Mesenchymal stem cell (in vitro differentiated cells and primary cell): Measurements from ENCODE around the gene CNNM2.

Experiments used
- DNase-seq: peaks from one replicate; pipeline ENCODE4 v3.0.0-alpha.2; 2013
- H2AFZ ChIP-seq: one replicate; pipeline ENCODE4 v1.6.1; 2013; ENCODE audit warnings: low read depth, mild to moderate bottlenecking, control low read depth, inconsistent platforms, low read length, moderate library complexity
- H2AK5ac ChIP-seq: 2 replicates; pipeline ENCODE4 v1.6.1; 2013; ENCODE audit warnings: low read length, moderate library complexity, mild to moderate bottlenecking, inconsistent platforms; ENCODE audit not compliant: severe bottlenecking
- H2BK120ac ChIP-seq: one replicate; pipeline ENCODE4 v1.6.1; 2013; ENCODE audit warnings: low read depth, mild to moderate bottlenecking, inconsistent platforms, low read length, moderate library complexity
- H2BK12ac ChIP-seq, 2 experiments: one replicate each; pipeline ENCODE4 v1.6.1; 2013; ENCODE audit warnings: inconsistent platforms in 2 of 2, low read length in 2 of 2, mild to moderate bottlenecking in 2 of 2, moderate library complexity in 2 of 2, control low read depth in 1 of 2
- H2BK15ac ChIP-seq: one replicate; pipeline ENCODE4 v1.6.1; 2013; ENCODE audit warnings: mild to moderate bottlenecking, low read depth, inconsistent platforms; ENCODE audit not compliant: poor library complexity, severe bottlenecking
- H2BK5ac ChIP-seq: 2 replicates; pipeline ENCODE4 v1.6.1; 2013; ENCODE audit warnings: low read depth, mild to moderate bottlenecking, low read length, control low read depth, inconsistent platforms; ENCODE audit not compliant: poor library complexity, severe bottlenecking
- H3K14ac ChIP-seq, 2 experiments: one replicate each; pipeline ENCODE4 v1.6.1; 2013; ENCODE audit warnings: inconsistent platforms in 2 of 2, low read length in 2 of 2, control low read depth in 1 of 2, mild to moderate bottlenecking in 1 of 2, moderate library complexity in 1 of 2
- H3K18ac ChIP-seq, 2 experiments: one replicate each; pipeline ENCODE4 v1.6.1; 2013; ENCODE audit warnings: inconsistent platforms in 2 of 2, low read length in 2 of 2, control low read depth in 1 of 2, low read depth in 1 of 2, mild to moderate bottlenecking in 1 of 2
- H3K23ac ChIP-seq, 2 experiments: one replicate each; pipeline ENCODE4 v1.6.1; 2013; ENCODE audit warnings: inconsistent platforms in 2 of 2, low read length in 2 of 2, mild to moderate bottlenecking in 2 of 2, moderate library complexity in 2 of 2, control low read depth in 1 of 2
- H3K27ac ChIP-seq: 2 replicates; pipeline ENCODE4 v1.5.1; 2013; ENCODE audit warnings: mild to moderate bottlenecking, moderate library complexity, low read length, control low read depth, inconsistent platforms; ENCODE audit not compliant: poor library complexity, severe bottlenecking
- H3K27me3 ChIP-seq, 2 experiments: 2 replicates each; pipeline versions ENCODE4 v1.6.1 to v1.7.0; 2013; ENCODE audit warnings: low read length in 2 of 2, mild to moderate bottlenecking in 2 of 2, moderate library complexity in 2 of 2, control low read depth in 1 of 2, inconsistent platforms in 1 of 2; ENCODE audit not compliant: control insufficient read depth in 1 of 2, insufficient read depth in 1 of 2
- H3K36me3 ChIP-seq, 2 experiments: 2 replicates each; pipeline versions ENCODE4 v1.6.1 to v1.7.0; 2013; ENCODE audit warnings: low read length in 2 of 2, control low read depth in 1 of 2, inconsistent platforms in 1 of 2, low read depth in 1 of 2, mild to moderate bottlenecking in 1 of 2; ENCODE audit not compliant: insufficient read depth in 2 of 2, control insufficient read depth in 1 of 2
- H3K4ac ChIP-seq, 2 experiments: one replicate each; pipeline ENCODE4 v1.6.1; 2013; ENCODE audit warnings: inconsistent platforms in 2 of 2, low read length in 2 of 2, mild to moderate bottlenecking in 2 of 2, moderate library complexity in 2 of 2, control low read depth in 1 of 2, low read depth in 1 of 2
- H3K4me1 ChIP-seq: 2 replicates; pipeline ENCODE4 v1.6.1; 2013; ENCODE audit warnings: low read depth, low read length, control low read depth; ENCODE audit not compliant: control insufficient read depth, insufficient read depth
- H3K4me2 ChIP-seq: 2 replicates; pipeline ENCODE4 v1.6.1; 2013; ENCODE audit warnings: low read length, mild to moderate bottlenecking, inconsistent platforms; ENCODE audit not compliant: poor library complexity, severe bottlenecking
- H3K4me3 ChIP-seq, 2 experiments: 2 replicates each; pipeline versions ENCODE4 v1.5.1 to v1.7.0; 2013; ENCODE audit warnings: low read length in 2 of 2, mild to moderate bottlenecking in 2 of 2, control low read depth in 1 of 2, low read depth in 1 of 2; ENCODE audit not compliant: insufficient read depth in 1 of 2
- H3K79me1 ChIP-seq: replicated peaks from 2 replicates; pipeline ENCODE4 v1.6.1; 2013; ENCODE audit warnings: mild to moderate bottlenecking, control low read depth, low read length, inconsistent platforms; ENCODE audit not compliant: poor library complexity, severe bottlenecking
- H3K9ac ChIP-seq: 2 replicates; pipeline ENCODE4 v1.7.0; 2013; ENCODE audit warnings: mild to moderate bottlenecking, low read length, moderate library complexity
- H3K9me3 ChIP-seq: 2 replicates; pipeline ENCODE4 v1.7.0; 2013; ENCODE audit warnings: mild to moderate bottlenecking, low read length; ENCODE audit not compliant: control insufficient read depth
- H4K8ac ChIP-seq: one replicate; pipeline ENCODE4 v1.6.1; 2013; ENCODE audit warnings: inconsistent platforms, mild to moderate bottlenecking, low read length, moderate library complexity
- H4K91ac ChIP-seq: one replicate; pipeline ENCODE4 v1.6.1; 2013; ENCODE audit warnings: mild to moderate bottlenecking, low read length, inconsistent platforms
- WGBS: methylation state at CpG from one replicate; pipeline ENCODE4 v1.1.7; 2013; ENCODE audit warnings: mixed read lengths; 5-methylcytosine and 5-hydroxymethylcytosine counted together

Gene CNNM2

DNA sequence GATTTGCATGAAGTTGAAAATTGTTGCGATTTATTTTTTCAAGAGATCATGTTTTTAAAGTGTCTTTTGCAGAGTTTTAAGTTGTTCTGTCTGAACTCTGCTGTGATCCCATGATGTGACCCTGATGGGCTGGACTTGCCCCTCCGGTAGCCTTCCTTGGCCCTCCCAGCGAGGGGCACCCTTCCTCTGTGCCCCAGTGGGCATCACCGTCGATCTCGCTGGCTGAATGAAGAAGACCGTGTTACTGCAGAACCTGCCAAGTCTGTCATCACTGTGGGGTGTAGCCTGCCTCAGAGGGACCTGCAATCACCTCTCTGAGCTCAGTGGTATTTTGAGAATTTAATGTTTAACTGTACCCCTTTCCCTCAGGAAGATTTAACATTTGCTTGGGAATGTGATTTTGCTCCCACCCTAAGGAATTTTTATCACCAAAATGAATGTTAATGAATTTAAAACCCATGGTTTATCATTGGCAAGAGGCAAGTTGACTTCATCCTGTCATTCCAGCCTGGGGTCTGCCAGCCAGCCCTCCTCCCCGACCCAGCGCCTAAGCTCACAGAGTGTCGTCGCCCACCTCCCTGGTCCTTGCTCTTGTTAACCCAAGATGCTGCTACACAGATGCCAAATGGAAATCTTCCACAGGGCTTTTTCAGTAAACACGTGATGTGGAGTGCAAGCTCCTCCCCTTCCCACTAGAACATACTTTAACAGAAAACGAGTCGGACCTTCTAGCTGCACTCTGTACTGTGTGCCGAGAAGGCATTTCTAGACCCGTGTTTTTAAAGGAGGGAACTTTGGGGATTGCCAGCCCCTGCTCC is 159.6 kb downstream of the CNNM2 start:
- Histone ChIP-seq H4K91ac (no peak overlapping the region), H2BK120ac (no peak overlapping the region), H2BK12ac (no peak overlapping the region), H3K4me1 (peaks cover 12% of the 10 kb centered on the region), H2BK15ac (no peak overlapping the region), H3K4ac (no peak overlapping the region), H2AK5ac (no peak overlapping the region), H3K4me2 (no peak overlapping the region), H4K8ac (no peak overlapping the region), H2AFZ (no peak overlapping the region), H3K14ac (no peak overlapping the region), H3K27ac (no peak overlapping the region), H3K9ac (no peak overlapping the region), H3K79me1 (no peaks in the 10 kb centered on the region), H3K27me3 (no peaks in the 10 kb centered on the region), H3K36me3 (peaks cover 11 to 39% of the 10 kb centered on the region in 2 experiments), H3K18ac (no peak overlapping the region), H3K4me3 (no peak overlapping the region), H2BK5ac (no peak overlapping the region), H3K9me3 (no peaks in the 10 kb centered on the region), H3K23ac (no peak overlapping the region)
- DNase-seq, result no peak
- WGBS, result 93% methylated on average over 16 of the region's 16 CpGs

DNA sequence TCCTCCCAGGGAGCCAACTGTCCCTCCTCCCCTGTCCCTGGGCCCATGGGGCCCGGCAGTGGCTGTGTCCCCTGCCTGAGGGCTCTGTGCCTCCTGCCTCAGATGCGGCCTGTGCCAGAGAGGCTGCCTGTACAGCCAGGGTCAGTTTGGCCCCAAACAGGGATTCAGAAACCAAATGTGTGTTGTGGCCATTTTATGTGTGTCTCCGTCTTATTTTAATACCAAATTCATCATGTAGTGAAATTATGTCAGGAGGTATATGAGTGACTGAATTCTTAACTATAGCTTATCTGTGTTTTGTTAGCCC is 160.2 kb downstream of the CNNM2 start:
- Histone ChIP-seq H3K18ac (no peak overlapping the region), H2BK15ac (no peak overlapping the region), H4K8ac (no peak overlapping the region), H3K4me3 (no peak overlapping the region), H3K27me3 (no peaks in the 10 kb centered on the region), H3K4ac (no peak overlapping the region), H2BK12ac (no peak overlapping the region), H3K4me2 (no peak overlapping the region), H2BK120ac (no peak overlapping the region), H4K91ac (no peak overlapping the region), H2AFZ (no peak overlapping the region), H2BK5ac (no peak overlapping the region), H3K36me3 (peaks cover 13 to 45% of the 10 kb centered on the region in 2 experiments), H3K9ac (no peak overlapping the region), H3K9me3 (no peaks in the 10 kb centered on the region), H3K14ac (no peak overlapping the region), H3K23ac (no peak overlapping the region), H3K79me1 (no peaks in the 10 kb centered on the region), H3K4me1 (peaks cover 12% of the 10 kb centered on the region), H2AK5ac (no peak overlapping the region), H3K27ac (no peak overlapping the region)
- no peak for DNase-seq
- 77% methylated on average over 3 of the region's 3 CpGs for WGBS

DNA sequence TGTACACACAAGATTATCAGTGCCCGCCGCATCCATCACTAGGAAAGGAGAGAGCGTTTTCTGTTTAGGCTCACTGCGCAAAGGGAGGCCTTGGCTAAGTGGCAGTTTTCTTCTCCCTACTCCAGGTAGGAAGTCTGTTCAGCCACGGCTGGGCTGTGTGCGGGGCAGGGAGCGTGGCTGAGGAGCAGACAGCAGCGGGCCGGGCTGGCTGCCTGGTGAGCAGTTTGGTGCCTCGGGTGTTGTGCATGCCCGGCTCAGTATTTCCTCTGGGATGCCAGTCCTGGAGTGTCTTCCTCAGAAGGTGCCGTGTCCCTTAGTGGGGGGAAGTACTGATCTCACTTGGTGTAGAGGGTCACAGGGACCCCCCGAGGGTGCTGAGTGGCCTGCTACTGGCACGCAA is 160.6 kb downstream of the CNNM2 start:
- H4K8ac ChIP-seq, result no peak overlapping the region
- no peak overlapping the region for H2AK5ac ChIP-seq
- H3K4ac ChIP-seq, result no peak overlapping the region
- no peak overlapping the region for H2BK120ac ChIP-seq
- H3K9me3 ChIP-seq, result no peaks in the 10 kb centered on the region
- no peak overlapping the region for H3K9ac ChIP-seq
- WGBS, result 98% methylated on average over 13 of the region's 14 CpGs
- H3K36me3 ChIP-seq, result peaks cover 17 to 49% of the 10 kb centered on the region in 2 experiments
- no peak overlapping the region for H2BK5ac ChIP-seq
- no peak overlapping the region for H2BK12ac ChIP-seq
- no peak overlapping the region for H2BK15ac ChIP-seq
- H2AFZ ChIP-seq, result no peak overlapping the region
- no peak overlapping the region for H4K91ac ChIP-seq
- H3K4me2 ChIP-seq, result no peak overlapping the region
- DNase-seq, result no peak
- peaks cover 12% of the 10 kb centered on the region for H3K4me1 ChIP-seq
- H3K27me3 ChIP-seq, result no peaks in the 10 kb centered on the region
- no peak overlapping the region for H3K23ac ChIP-seq
- no peak overlapping the region for H3K27ac ChIP-seq
- no peak overlapping the region for H3K4me3 ChIP-seq
- no peaks in the 10 kb centered on the region for H3K79me1 ChIP-seq
- no peak overlapping the region for H3K18ac ChIP-seq
- no peak overlapping the region for H3K14ac ChIP-seq

DNA sequence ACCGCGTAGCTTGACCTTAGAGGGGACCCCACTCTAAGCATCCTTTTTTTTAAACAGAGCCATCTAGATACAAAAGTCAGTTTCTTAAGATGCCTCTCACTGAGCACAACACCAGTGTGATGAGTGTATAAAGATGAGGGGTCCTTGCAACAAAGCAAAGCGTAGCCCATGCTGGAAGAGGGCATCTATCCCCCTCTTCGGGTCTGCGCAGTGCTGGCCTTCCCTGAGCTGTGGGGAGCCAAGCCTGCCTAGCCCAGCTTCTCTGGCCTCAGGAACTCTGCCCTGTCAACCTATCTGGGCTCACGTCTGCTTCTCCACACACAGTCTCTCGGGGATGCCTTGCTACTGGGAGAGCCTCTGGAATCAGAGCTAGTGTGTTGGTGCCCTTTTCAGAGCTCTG is 161.0 kb downstream of the CNNM2 start:
- H2BK12ac ChIP-seq, result no peak overlapping the region
- no peak overlapping the region for H2BK15ac ChIP-seq
- no peak overlapping the region for H4K8ac ChIP-seq
- H3K36me3 ChIP-seq, result peaks cover 19 to 53% of the 10 kb centered on the region in 2 experiments
- peaks cover 12% of the 10 kb centered on the region for H3K4me1 ChIP-seq
- H3K79me1 ChIP-seq, result no peaks in the 10 kb centered on the region
- no peak overlapping the region for H3K9ac ChIP-seq
- H3K4me3 ChIP-seq, result no peak overlapping the region
- H2BK5ac ChIP-seq, result no peak overlapping the region
- H4K91ac ChIP-seq, result no peak overlapping the region
- H3K27me3 ChIP-seq, result no peaks in the 10 kb centered on the region
- no peak overlapping the region for H2BK120ac ChIP-seq
- no peak overlapping the region for H3K27ac ChIP-seq
- H3K4ac ChIP-seq, result no peak overlapping the region
- no peaks in the 10 kb centered on the region for H3K9me3 ChIP-seq
- H3K23ac ChIP-seq, result no peak overlapping the region
- no peak for DNase-seq
- H2AFZ ChIP-seq, result no peak overlapping the region
- no peak overlapping the region for H3K4me2 ChIP-seq
- no peak overlapping the region for H3K14ac ChIP-seq
- H3K18ac ChIP-seq, result no peak overlapping the region
- WGBS, result 96% methylated on average over 5 of the region's 7 CpGs
- H2AK5ac ChIP-seq, result no peak overlapping the region
